Stimulated activated naive CD4-positive, alpha-beta T cell treated with Interleukin-2 at 50 U/mL for 16 hours (primary cell): ENCODE data around the gene CD38.
"Not testable (repeated sequence)": the region's sequence is repeated elsewhere in the genome, so short reads cannot be mapped to it uniquely, and the experiment has no call there.

Experiments
- DNase-seq: peaks from one replicate; lab custom pipeline; 2025; lab: John Stamatoyannopoulos, UW

Gene CD38

DNA sequence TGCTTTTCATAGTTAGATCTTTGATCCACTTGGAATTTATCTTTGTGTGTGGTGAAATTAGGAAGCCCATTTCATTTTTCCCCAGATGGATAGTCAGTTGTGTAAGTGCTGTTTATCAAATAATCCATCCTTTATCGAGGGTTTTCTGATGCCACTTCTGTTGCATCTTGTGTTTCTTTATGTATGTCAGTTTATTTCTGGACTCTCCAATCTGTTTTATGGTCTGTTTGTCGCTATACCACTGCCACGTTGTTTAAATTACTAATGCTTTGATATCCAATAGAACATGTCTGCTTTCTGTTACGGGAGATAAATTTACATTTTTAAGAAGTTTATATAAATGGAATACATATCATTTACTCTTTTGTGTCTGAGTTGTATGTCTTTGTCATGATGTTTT is 21.0 kb downstream of the CD38 start:
- DNase-seq, result no peak

DNA sequence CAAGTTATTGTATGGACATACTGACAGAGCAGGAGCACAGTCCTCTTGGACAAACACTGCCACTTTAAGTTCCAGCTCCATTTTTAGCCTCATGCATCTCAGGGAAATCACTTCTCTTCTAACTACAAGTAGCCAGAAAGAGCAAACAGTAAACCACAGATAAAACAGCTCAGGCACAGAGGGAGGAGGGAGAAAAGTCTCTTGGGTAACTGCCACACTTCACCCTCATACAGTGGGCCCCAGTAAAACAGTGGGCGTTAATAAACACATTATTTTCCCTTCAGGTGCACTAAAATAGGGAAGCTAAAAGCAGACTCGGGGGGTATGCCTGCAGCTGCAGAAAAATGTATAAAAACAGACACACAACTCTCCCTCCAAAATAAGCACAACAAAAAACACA is 21.6 kb downstream of the CD38 start:
- no peak for DNase-seq

DNA sequence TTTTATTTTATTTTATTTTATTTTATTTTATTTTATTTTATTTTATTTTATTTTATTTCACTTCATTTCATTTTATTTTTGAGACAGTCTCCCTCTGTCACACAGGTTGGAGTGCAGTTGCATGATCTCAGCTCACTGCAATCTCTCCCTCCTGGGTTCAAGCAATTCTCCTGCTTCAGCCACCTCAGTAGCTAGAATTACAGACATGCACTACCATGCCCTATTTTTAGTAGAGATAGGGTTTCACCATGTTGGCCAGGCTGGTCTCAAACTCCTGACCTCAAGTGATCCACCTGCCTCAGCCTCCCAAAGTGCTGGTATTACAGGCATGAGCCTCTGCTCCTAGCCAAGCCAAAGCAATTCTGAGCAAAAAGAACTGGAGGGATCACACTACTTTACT is 24.4 kb downstream of the CD38 start:
- not testable (repeated sequence) for DNase-seq

GRCh38 chr4:15805583-15806517 is 27.7 kb downstream of the CD38 start:
- DNase-seq, result peak; percentile 3

DNA sequence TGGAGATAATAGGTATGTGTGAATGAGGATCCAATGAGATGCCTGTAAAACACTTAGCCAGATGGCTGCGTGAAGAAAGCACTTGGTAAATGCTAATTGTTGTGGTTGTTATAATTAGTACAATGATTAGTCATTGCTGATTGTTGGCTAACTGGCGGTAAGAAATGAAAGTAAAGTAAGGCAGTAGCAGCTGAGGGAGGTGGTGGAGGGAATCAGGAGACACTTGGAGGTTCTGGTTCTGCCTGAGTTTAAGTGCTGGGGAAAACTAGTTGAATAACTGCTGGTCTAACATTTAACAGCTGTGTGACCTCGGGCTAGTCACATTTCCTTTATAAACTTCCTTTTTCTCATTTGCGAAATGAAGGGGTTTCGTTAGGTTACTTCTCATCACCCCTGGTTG is 30.9 kb downstream of the CD38 start:
- DNase-seq, result no peak

GRCh38 chr4:15809466-15809865 is 31.3 kb downstream of the CD38 start:
- DNase-seq, result no peak

GRCh38 chr4:15811703-15812337 is 33.7 kb downstream of the CD38 start:
- no peak for DNase-seq

GRCh38 chr4:15832523-15833451 is 54.7 kb downstream of the CD38 start:
- no peak for DNase-seq

DNA sequence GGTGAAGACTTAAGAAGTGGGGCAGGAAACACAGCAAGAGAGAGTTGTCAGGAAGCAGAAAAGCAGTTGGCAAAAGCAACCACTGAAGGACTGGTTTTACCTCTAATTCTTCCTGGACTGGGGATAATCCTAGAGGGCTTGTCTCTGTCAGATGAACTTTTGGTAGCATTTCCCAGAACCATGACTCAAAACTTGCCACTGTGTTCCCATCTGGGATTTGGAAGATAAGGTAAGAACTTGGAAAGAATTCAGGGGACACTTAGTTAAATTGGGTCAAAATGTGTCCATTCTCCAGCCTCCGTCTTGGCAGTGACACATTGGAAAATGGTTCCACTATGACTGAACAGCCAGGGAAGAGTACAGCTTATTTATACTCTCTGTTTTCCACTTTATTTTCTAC is 55.7 kb downstream of the CD38 start:
- DNase-seq, result no peak

DNA sequence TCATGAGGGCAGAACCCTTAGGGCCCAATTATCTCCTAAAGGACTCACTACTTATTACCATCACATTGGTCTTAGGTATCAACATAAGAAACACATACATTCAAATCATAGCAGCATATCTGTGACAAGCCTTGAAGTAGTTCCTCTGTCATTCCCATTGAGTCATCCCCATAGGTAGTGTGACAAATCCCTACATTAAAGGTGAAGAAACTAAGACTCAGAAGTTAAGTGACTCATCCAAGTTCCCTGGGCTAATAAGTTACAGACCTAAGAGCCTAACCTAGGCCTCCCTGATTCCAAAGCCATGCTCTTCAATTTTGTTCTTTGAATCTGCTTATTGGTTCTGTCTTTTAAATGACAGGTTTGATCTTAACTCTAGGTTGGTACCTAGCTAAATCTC is 58.2 kb downstream of the CD38 start:
- DNase-seq, result no peak

GRCh38 chr4:15837591-15837990 is 59.5 kb downstream of the CD38 start:
- DNase-seq, result no peak

DNA sequence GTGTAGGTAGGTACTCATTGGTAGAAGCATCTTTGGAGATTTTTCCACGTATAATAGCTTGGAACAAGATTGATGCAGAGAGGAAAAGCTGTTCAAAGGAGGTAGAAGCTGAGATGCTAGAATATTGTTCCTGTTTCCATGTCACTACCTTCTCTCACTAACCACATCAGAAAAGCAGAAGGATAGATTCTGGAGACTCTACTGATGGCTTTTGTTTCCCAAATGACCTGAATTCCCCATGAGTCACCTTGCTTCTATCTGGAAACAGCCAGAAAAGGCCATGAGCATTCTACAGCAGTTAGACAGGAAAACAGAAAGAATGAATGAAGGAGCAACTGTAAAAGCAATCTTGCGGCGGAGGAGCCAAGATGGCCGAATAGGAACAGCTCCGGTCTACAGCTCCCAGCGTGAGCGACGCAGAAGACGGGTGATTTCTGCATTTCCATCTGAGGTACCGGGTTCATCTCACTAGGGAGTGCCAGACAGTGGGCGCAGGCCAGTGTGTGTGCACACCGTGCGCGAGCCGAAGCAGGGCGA is 63.1 kb downstream of the CD38 start:
- not testable (repeated sequence) for DNase-seq

DNA sequence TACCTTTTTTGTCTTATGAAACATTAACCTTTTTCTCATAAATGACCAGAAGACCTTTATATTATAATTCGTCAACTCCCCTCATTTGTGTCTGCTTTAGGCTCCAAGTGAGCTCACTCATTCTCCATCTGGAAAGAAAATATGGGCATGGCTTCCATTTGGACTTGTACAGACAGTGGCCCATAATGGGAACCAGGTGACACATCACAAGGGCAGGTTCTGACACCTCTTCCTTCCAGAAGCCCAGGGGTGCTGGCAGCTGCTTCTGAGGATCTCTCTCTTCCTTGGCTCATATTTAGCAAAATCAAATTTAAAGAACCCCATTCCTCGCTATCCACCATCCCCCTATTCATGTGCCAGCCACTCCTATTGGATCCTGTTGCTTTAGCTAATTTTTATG is 69.6 kb downstream of the CD38 start:
- no peak for DNase-seq

DNA sequence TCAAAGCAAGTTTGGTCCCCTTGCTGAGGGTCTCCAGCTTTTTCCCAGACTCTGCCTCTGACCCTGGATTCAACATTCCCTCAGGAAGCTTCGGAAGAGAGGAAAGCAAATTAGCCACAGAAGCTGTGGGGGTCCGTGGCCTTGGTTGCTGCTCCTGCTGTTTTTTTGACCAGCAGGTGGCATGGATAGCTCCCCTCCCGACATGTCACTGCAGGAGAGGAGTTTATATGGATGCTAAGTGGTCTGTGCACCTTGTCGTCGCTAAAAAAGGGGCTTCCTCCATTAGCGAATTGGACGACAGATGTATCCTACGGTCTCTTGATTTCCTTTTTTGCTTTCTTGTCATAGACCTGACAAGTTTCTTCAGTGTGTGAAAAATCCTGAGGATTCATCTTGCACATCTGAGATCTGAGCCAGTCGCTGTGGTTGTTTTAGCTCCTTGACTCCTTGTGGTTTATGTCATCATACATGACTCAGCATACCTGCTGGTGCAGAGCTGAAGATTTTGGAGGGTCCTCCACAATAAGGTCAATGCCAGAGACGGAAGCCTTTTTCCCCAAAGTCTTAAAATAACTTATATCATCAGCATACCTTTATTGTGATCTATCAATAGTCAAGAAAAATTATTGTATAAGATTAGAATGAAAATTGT is 70.2 kb downstream of the CD38 start:
- no peak for DNase-seq

DNA sequence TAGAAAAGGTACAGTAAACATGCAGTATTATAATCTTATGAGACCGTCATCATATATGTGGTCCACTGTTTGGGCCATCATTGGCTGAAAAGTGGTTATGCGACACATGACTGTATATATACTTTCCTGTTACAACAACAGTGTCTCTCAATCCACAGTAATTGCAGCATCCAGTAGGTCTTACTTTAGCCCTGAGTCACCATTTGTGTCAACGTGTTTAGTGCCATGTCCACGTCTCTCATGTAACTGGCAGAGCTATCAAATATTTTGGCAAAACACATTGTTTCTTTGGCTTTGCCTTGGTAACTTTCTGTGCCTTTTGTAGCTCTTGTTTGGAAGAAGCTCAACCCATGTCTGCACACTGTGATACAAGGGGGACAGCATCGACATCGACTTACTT is 73.8 kb downstream of the CD38 start:
- DNase-seq, result no peak

- DNase-seq, result no peak
These were observed 74.4 kb downstream of the CD38 start for GRCh38 chr4:15852524-15852923.

DNA sequence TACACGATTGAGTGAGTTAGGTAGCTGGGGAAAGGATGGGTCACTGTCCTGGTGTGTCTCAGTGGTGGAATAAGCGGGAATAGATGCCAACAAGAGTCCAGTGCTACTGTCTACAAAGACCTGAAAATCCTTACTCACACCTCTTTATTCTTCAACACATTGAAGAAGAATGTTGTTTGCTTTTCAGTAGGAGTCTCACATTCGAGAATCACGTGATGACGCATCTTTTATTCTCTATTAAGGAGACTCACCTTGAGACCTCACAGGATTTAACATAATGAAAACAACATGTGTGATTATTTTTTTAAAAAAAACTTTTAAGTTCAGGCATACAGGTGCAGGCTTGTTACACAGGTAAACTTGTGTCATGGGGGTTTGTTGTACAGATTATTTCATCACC is 75.2 kb downstream of the CD38 start:
- no peak for DNase-seq

DNA sequence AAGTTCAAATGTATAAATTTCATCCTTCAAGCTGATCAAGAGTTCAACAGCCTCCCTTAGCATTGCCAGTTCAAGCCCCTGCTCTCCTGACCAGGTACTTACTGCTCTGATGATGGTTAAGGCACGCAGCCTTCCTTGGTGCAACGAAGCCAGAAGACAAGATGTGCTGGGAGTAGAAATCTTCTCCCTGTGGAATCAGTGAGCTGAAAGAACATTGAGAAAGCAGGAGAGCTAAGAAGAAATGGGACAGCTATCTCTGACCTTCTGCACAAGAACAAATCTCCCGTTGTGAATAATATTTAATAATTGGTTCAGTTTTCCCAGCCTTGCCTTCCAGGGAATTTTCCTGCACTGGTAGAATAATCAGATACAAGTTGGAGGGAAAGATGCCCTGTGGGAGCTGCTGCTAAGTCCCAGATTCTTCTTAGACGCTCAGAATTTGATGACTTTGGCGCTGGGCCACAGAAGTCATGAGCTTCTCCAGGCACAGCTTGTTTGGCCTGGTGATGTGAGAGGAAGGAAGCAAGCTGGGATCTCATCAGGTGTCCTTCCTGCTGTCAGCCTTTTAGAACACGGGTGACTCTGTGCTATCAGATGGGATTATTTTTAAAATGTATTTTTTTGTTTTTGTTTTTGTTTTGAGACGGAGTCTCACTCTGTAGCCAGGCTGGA is 77.8 kb downstream of the CD38 start:
- DNase-seq, result no peak

DNA sequence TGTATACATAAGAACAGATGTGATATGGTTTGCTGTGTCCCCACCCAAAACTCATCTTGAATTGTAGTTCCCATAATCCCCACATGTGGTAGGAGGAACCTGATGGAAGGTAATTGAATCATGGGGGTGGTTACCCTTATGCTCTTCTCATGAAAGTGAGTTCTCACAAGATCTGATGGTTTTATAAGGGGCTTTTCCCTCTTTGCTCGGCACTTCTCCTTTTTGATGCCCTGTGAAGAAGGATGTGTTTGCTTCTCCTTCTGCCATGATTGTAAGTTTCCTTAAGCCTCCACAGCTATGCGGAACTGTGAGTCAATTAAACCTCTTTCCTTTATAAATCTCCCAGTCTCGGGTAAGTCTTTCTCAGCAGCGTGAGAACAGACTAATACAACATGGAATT is 83.1 kb downstream of the CD38 start:
- DNase-seq, result not testable (repeated sequence)

- no peak for DNase-seq
These were observed 86.8 kb downstream of the CD38 start for GRCh38 chr4:15864651-15865566.
